NCI-H2227 treated with DMSO at 0.1 percent for 48 hours (cell line): ENCODE results near the gene SPATA33.

Experiments used
- DNase-seq: peaks from one replicate; lab custom pipeline; 2025; lab: John Stamatoyannopoulos, UW

Gene SPATA33

GRCh38 chr16:89657442-89658220 lies at the start of gene SPATA33, which contains the start of gene CHMP1A:
TSS of gene SPATA33 (plus strand) at chr16:89657836. CDS start at chr16:89657912, 76 bp downstream.
TSS of gene CHMP1A (minus strand) at chr16:89657708. CDS start at chr16:89657588, 120 bp downstream.
- DNase-seq, result peak; percentile 61

DNA sequence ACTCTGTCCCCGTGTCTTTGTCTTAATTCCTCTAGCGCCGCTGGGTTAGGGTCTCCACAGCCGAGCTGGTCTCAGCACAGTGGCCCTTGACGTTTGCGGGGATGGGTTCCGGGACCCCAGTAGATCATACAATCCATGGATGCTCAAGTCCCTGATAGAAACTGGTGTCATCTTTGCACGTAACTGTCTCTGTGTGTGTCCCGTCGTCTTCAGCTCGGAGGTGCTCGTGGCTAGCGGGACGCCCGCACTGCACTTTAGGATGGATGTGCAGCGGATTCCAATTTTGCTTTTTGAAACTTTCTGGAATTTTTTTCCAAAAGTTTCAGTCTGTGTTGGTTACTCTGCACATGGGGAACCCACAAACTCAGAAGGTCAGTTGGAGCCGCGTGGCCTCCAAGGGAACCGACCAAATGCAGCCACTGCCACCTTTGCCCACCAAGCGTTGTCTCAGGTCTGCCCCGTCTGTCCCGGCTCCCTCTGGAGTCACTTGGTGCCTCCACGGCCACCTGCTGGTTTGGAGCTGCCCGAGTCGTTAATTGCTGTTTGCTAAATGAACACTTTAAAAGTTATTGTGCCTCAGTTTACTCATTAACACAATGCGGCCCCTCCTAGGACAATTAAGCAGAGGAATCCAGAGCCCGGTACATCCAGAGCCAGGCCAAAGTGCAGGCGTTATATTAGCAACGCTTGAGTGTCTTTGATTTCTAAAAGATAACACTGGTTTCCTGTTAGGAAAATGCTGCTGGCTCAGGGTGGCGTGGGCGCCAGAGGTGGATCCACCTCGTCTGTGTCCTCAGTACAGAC lies 49.5 kb upstream of the SPATA33 start:
- DNase-seq, result no peak

- DNase-seq, result no peak
Observed at GRCh38 chr16:89610108-89610453, 47.6 kb upstream of the SPATA33 start.

GRCh38 chr16:89612415-89613166 lies 45.0 kb upstream of the SPATA33 start:
- peak; percentile 41 for DNase-seq

- peak; percentile 41 for DNase-seq
Observed at GRCh38 chr16:89613231-89613953, 44.2 kb upstream of the SPATA33 start, which contains the start of gene DPEP1. TSS of gene DPEP1 (plus strand) at chr16:89613642. CDS start at chr16:89630411, 16,769 bp downstream.

GRCh38 chr16:89613954-89614459 lies 43.6 kb upstream of the SPATA33 start:
- DNase-seq, result no peak

DNA sequence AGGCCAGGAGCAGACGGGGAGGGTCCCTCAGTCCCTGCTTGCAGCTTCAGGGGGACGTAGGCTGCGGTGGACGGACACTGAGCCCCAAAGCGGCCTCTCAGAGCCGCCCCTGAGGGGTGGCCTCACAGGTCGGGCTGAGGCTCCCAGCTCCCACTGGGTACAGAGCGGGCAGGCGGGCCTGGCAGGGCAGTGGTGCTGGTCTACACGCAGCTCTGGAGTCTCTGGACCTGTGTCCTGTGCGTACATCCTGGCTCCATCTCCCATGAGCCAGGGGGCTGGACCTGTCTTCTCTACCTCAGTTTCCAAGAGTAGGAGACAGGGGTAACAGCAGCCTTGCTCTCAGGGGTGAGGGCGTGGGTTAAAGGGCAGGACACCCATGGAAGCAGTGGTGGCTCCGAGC lies 42.5 kb upstream of the SPATA33 start:
- no peak for DNase-seq

- DNase-seq, result no peak
Observed at GRCh38 chr16:89615596-89616090, 42.0 kb upstream of the SPATA33 start.

DNA sequence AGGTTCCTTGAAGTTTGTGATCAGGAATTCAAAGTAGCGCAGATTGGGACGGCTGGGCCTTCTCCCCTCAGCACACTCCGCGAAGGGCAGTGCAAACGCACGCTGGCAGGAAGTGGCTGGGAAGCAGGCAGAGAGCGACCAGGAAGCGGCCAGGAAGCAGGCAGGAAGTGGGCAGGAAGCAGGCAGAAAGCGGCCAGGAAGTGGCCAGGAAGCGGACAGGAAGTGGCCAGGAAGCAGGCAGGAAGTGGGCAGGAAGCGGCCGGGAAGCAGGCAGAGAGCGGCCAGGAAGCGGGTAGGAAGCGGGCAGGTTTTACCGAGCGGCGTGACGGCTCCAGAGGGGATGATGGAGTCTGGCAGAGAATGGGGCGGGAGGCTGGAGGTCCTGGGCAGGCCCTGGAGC lies 41.0 kb upstream of the SPATA33 start:
- no peak for DNase-seq

DNA sequence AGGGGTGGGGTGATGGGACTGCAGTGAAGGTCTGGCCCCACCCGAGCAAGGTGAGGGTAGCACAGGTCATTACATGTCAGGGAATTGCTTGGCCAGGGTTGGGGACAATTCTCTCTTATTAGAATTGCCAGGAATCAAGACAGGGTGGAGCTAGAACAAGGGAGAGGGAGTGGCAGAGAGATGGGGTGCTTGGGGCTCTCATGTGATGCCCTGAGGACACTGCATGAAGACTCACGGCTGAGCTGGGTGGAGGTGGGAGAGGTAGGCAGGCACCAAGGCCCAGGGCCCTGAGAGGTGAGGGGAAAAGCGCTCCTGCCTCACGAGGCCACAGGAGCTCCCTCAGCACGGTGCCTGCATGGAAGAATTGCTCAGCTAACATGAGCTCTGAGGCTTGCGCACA lies 40.6 kb upstream of the SPATA33 start:
- DNase-seq, result no peak

DNA sequence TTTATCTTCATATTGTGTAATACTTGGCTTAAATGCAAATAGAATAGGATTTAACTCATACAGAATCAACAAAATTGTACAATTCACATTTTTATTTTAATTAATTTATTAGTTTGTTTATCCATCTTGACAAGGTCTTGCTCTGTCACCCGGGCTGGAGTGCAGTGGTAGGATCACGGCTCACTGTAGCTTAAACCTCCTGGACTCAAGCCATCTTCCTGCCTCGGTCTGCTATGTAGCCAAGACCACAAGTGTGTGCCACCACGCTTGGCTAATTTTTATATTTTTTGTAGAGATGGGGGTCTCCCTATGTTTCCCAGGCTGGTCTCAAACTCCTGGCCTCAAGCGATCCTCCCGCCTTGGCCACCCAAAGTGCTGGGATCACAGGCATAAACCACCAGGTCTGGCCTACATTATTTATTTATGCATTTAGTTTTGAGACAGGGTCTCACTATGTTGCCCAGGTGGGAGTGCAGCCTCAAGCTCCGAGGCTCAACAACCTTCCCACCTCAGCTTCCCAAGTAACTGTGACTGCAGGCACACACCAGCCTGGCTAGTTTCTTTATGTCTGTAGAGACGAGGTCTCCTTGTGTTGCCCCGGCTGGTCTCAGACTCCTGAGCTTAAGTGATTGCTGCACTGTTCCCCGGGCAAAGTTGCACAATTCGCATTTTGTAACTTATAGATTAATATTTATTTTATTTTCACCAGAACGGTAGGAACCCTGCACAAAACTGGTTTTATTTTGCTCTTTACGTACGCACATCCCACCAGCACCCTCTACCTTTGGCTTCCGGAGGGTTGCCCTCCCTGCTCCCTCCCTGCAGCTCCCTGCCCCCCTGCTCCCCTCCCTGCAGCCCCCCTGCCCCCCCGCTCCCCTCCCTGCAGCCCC lies 39.3 kb upstream of the SPATA33 start:
- no peak for DNase-seq

DNA sequence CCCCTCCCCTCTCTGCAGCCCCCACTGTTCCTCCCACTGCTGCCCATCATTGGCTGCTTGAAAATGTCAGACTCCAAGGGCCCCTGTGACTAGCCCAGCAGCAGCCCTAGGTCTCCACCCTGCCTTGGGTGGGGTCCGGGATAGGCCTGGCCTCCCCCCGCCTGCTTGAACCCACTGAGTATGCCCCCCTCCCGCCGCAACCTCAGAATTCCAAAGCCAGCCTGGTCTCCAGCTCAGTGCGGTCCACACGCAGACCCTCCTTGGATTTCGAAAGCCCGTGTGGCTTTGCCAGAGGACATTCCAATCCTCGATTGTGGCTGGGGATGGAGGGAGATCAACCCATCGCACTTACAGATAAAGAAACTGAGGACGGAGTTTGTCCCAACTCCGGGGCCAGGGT lies 37.8 kb upstream of the SPATA33 start:
- DNase-seq, result no peak

GRCh38 chr16:89620406-89620841 lies 37.2 kb upstream of the SPATA33 start:
- DNase-seq, result no peak

DNA sequence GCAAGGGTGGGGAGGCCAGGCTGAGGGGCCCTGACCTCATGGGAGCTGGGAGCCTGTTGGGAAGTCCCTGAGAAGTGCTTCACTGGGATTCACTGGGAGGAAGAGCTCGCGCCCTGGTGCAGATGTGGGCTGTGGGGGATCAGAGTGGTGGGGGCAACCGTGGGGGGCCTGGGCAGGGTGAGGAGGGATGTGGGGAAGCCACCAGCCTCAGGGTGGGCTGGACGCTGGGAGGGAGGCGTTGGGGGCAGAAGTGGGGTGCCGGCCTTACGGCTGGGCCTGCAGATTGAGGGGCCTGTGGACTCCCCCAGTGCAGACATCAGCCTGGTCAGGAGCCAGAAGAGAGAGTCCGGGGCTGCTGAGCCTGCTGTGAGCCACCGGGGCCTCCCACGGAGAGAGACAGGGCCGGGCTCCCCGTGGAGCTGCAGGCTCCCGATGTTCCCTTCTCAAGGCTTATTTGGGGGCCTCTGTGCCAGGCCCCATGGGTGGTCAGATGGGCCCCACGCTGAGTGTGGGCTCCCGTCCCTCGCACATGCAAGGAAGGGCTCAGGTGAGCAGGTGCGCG lies 36.4 kb upstream of the SPATA33 start:
- DNase-seq, result no peak

DNA sequence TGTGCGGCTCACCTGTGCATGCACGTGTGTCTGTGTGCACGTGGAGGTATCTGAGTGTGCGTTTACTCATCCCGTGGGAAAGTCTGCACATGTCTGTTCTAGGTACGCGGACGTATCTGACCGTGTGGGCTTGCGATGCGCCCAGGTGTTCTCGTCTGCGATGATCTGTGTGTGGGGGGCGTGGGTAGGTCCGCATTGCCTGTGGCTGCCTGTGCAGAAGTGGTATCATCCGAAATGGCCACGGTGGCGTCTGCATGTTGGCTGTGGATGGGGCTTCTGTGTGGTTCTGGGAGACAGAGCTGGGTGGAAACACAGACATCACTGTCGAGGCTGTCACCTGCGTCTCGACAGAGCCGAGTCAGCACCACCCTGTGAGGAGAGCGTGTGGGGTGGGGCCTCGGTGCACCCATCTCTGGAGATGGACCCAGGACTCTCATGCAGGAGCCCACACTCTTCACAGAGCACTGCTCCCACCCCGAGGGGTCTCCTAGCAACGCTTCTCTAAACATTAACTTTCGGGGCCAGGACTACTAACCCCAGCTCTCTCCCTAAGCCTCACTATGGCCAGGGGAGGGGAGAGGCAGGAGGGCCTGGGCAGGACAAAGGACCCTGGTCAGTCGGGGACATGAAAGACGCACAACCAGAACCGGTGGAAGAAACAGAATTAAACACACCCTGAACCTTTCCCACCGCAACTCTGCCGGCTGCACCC lies 35.8 kb upstream of the SPATA33 start:
- no peak for DNase-seq

DNA sequence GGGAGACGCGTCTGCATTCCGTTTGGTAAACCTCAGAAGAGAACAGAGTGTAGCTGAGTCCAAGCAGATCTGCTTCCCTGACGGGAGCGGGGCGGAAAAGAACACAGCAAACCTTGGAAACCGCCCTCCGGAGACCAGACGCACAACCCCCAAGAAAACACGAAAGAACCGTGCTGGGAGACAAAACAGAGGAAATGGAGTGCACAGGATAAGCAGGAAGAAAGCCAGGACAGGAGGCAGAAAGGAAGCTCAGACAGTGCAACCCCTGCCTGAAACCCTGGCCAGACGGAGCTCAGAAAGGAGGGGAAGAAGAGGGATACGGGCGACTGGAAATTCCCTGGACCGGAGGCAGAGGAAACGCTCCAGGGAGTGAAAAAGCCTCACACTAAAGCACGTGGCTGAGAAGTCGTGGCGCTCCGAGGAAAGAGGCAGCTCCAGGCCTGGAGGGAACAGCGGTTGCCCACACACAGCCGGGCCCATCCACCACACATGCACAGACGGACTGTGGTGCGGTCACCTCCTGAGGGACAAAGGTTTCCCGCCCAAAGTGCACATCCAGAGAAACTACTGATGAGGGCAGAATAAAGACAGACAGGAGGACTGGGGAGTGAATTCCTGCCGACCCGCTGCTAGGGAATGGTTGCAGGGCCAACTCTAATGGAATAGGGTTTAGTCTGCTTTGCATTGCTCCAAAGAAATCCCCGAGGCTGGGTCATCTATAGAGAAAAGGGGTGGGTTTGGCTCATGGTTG lies 34.0 kb upstream of the SPATA33 start:
- DNase-seq, result no peak

DNA sequence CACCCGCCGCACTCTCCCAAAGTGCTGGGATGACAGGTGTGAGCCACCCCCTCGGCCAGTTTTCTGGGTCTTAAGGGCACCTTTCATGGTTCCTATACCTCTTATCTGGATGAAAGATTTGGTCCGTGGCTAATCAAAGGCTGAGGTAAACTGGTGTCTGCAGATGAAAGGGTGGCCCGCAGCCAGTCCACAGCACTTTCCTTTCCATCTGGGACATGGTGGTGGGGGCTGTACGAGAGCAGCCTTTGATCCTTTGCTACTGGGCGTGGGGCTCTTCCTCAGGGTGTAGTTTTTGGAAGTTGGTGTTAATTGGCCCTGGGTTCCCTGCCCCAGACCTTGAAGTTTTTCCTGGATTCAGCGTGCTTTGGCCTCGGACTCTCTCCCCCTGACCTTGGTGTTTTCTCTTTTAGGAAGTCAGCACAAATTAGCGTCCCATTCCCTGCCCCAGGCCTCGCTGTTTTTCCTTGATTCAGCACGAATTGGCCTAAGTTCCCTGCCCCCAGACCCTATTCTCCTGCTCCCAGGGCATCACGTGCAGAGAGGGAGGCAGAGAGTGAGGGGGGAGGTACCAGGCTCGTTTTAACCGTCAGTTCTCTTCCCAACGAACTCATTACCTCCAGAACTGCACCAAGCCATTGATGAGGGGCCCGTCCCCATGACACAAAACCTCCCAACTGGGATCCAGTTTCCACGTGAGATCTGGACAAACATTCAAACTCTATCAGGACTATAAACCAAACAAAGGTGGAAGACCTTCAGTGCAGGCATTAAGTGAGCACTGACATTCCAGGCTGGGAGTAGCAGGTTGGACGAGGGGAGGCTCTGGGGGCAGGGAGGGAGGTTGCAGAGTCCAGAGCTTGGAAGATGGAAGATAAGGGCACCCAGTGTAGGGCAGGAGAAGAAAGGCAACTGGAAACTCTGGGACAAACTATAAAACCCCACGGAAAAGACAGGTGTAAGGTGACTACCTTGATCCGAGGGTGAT lies 32.6 kb upstream of the SPATA33 start:
- DNase-seq, result no peak
